Measurements from ENCODE around the gene SPATA9. TPM values are rescaled to one million over a fixed set of nuclear protein-coding genes. Genes with fewer than 3 reads are reported as not detected.

SPATA9 gene
- total and polyA plus RNA-seq, 2 of the 8 experiments (the other 6 are each of a cell fraction or from before 2014, with no cell fraction given): not detected

DNA sequence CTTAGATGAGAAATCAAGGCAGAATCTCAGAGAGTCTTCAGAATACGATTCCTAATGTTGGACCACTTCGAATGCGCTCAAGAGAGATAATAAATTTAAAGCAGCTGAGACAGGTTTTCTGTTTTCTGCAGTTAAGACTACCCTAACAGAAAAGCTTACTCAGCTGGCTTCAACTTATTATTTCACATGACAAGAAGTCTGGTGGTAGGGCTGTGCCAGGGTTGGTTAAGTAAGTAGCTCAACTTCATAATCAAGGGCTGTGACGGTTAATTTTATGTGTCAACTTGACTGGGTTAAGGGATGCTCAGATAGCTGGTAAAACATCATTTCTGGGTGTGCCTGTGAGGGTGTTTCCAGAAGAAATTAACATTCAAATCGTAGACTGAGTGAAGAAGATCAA lies 59.1 kb downstream of the SPATA9 start:
- H4K8ac ChIP-seq (ENCODE audit: extremely low read depth, insufficient read depth, low read length): no peak overlapping the region
- H3K18ac ChIP-seq (ENCODE audit: extremely low read depth, low read length): no peak overlapping the region
- FAIRE-seq (no peak), DNase-seq (ENCODE audit: low read depth in 1 of 2, low spot score in 2 of 2) (no peak)
- no peak overlapping the region for H2BK120ac ChIP-seq (replicated peaks; ENCODE audit: low read depth, low read length)
- H2BK15ac ChIP-seq (ENCODE audit: low read length): no peak overlapping the region
- no peak overlapping the region for H4K5ac ChIP-seq (ENCODE audit: insufficient read length, low read depth, low read length)
- peaks cover 15% of the 10 kb centered on the region for H3K23me2 ChIP-seq (ENCODE audit: low read depth, low read length)
- no peak for TF ChIP-seq JUND (IDR thresholded peaks at IDR 0.05; ENCODE audit: low read length)
- TF ChIP-seq SAP30 (IDR thresholded peaks at IDR 0.05; ENCODE audit: insufficient read depth, insufficient replicate concordance, low read length): no peak
- TF ChIP-seq SP2 (IDR thresholded peaks at IDR 0.05; ENCODE audit: low read length): no peak
- no peak for TF ChIP-seq BCL11A (IDR thresholded peaks at IDR 0.05; ENCODE audit: low read depth in 2 of 2, low read length in 2 of 2)
- no peak for TF ChIP-seq POLR2AphosphoS5 (IDR thresholded peaks at IDR 0.05; ENCODE audit: low read depth, low read length)
- TF ChIP-seq TBP (IDR thresholded peaks at IDR 0.05; ENCODE audit: low read depth, low read length): no peak
- TF ChIP-seq POLR2A (IDR thresholded peaks at IDR 0.05; ENCODE audit: control extremely low read depth in 1 of 2, low read depth in 2 of 2, low read length in 2 of 2): no peak
- H3K56ac ChIP-seq (replicated peaks; ENCODE audit: insufficient read length, low read depth, low read length): no peak overlapping the region
- H2BK12ac ChIP-seq (ENCODE audit: low read depth, low read length): no peak overlapping the region
- H3K4me2 ChIP-seq (ENCODE audit: insufficient read depth in 1 of 2, low read depth in 2 of 2, low read length in 2 of 2): no peak overlapping the region
- WGBS, 2 experiments (ENCODE audit: extremely low coverage in 1 of 2, insufficient coverage in 1 of 2, insufficient read length in 1 of 2, insufficient replicate concordance in 2 of 2, low coverage in 1 of 2, low lambda C conversion rate in 2 of 2, missing lambda C conversion rate in 1 of 2): 93% methylated on average over 5 of the region's 5 CpGs; no CpG with 5 or more reads in 1 of the 2 experiments
- H3K4ac ChIP-seq (replicated peaks; ENCODE audit: insufficient read length, low read depth, low read length): no peak overlapping the region
- H3K36me3 ChIP-seq (ENCODE audit: control insufficient read depth in 2 of 4, insufficient read depth in 4 of 4, low read length in 3 of 4): no peaks in the 10 kb centered on the region
- H3K79me2 ChIP-seq (ENCODE audit: control insufficient read depth in 1 of 2, insufficient read depth in 2 of 2, low read length in 2 of 2): no peaks in the 10 kb centered on the region
- peaks cover 10 to 43% (median 34%) of the 10 kb centered on the region in 4 experiments for H3K27me3 ChIP-seq (replicated peaks in 1 of 4; ENCODE audit: control insufficient read depth in 3 of 4, extremely low read depth in 1 of 4, insufficient read depth in 3 of 4, low read length in 3 of 4)
- no peaks in the 10 kb centered on the region for H4K20me1 ChIP-seq (replicated peaks in 1 of 2; ENCODE audit: control insufficient read depth in 1 of 2, insufficient read depth in 2 of 2, low read length in 2 of 2)
- CTCF ChIA-PET (ENCODE audit: partially characterized antibody): interaction anchor here (0.7 to 2.0 kb wide), 4 partner anchors 21 to 1157 kb away, joined by 3 to 8 read pairs (median 4); partner anchors contain the start of gene RFESD
- no peak overlapping the region for H3K27ac ChIP-seq (ENCODE audit: low read depth, low read length)
- no peak overlapping the region for H4K91ac ChIP-seq (replicated peaks; ENCODE audit: insufficient read length, low read length)
- no peak overlapping the region for H3K4me3 ChIP-seq (ENCODE audit: extremely low read depth in 1 of 4, insufficient read depth in 2 of 4, low read depth in 3 of 4, low read length in 4 of 4)
- H2BK5ac ChIP-seq (ENCODE audit: low read depth, low read length): no peak overlapping the region
- H3K23ac ChIP-seq (ENCODE audit: insufficient read length): no peak overlapping the region
- H3K9me3 ChIP-seq (ENCODE audit: insufficient read depth in 2 of 2, low read depth in 1 of 2, low read length in 1 of 2): peaks cover 9 to 10% of the 10 kb centered on the region in 2 experiments
- H3K9ac ChIP-seq (replicated peaks in 1 of 4; ENCODE audit: extremely low read depth in 1 of 4, low read depth in 3 of 4, low read length in 3 of 4): no peak overlapping the region
- H3K79me1 ChIP-seq (ENCODE audit: low read depth, low read length): no peaks in the 10 kb centered on the region
- H2AK5ac ChIP-seq (ENCODE audit: low read depth, low read length): no peak overlapping the region
- peaks cover 6 to 13% (median 9%) of the 10 kb centered on the region in 4 experiments for H3K4me1 ChIP-seq (replicated peaks in 1 of 4; ENCODE audit: control insufficient read depth in 3 of 4, insufficient read depth in 4 of 4, low read length in 3 of 4)
- no peak overlapping the region for H2AFZ ChIP-seq (ENCODE audit: low read length)
- no peak overlapping the region for H3K14ac ChIP-seq (ENCODE audit: insufficient read length)
- no peak overlapping the region for H2BK20ac ChIP-seq (ENCODE audit: low read length)
- POLR2A ChIA-PET (ENCODE audit: partially characterized antibody): no interaction called here
